HEK293T (cell line): ENCODE results near the gene SYNPO2.

ENCODE experiments used
- CTCF ChIA-PET: fragments of 350-600 bp; formaldehyde crosslinking; extraction: SDS; loops from one replicate; lab custom pipeline; 2021; ENCODE audit warnings: antibody characterized with exemption, inconsistent platforms; lab: Yijun Ruan, JAX
- POLR2A ChIA-PET: fragments of 350-600 bp; formaldehyde crosslinking; extraction: SDS; loops from one replicate; lab custom pipeline; 2020; ENCODE audit warnings: antibody characterized with exemption, inconsistent platforms; lab: Yijun Ruan, JAX
- DNase-seq: peaks from one replicate; pipeline ENCODE4 v3.0.0; 2012; ENCODE audit warnings: mixed read lengths; ENCODE audit errors: extremely low spot score
- ARNT ChIP-seq: fragments of 450-650 bp; IDR thresholded peaks from 2 replicates; pipeline ENCODE4 v1.6.1; 2017; ENCODE audit warnings: mild to moderate bottlenecking
- BHLHE40 ChIP-seq: fragments of 450-650 bp; IDR thresholded peaks from 2 replicates; pipeline ENCODE4 v1.6.1; 2016; ENCODE audit warnings: mild to moderate bottlenecking, moderate library complexity, borderline replicate concordance
- CTBP1 ChIP-seq: fragments of 450-650 bp; IDR thresholded peaks from 2 replicates; pipeline ENCODE4 v1.6.1; 2016; ENCODE audit warnings: borderline replicate concordance
- ELF4 ChIP-seq: fragments of 450-650 bp; IDR thresholded peaks from 2 replicates; pipeline ENCODE4 v1.6.1; 2017; ENCODE audit warnings: antibody characterized with exemption
- FOXA1 ChIP-seq: fragments of 450-650 bp; IDR thresholded peaks from 2 replicates; pipeline ENCODE4 v1.6.1; 2016; ENCODE audit warnings: mild to moderate bottlenecking
- FOXK2 ChIP-seq: fragments of 450-650 bp; IDR thresholded peaks from 2 replicates; pipeline ENCODE4 v1.6.1; 2016; ENCODE audit warnings: mild to moderate bottlenecking
- FOXM1 ChIP-seq: fragments of 450-650 bp; IDR thresholded peaks from 2 replicates; pipeline ENCODE4 v1.6.1; 2017; ENCODE audit warnings: mild to moderate bottlenecking, borderline replicate concordance
- HDGF ChIP-seq: fragments of 450-650 bp; IDR thresholded peaks from 2 replicates; pipeline ENCODE4 v1.6.1; 2017; ENCODE audit warnings: antibody characterized with exemption, borderline replicate concordance
- L3MBTL2 ChIP-seq: fragments of 450-650 bp; conservative IDR thresholded peaks from 2 replicates; pipeline ENCODE4 v1.6.1; 2016; ENCODE audit warnings: mild to moderate bottlenecking
- LEF1 ChIP-seq: fragments of 450-650 bp; IDR thresholded peaks from 2 replicates; pipeline ENCODE4 v1.6.1; 2017; ENCODE audit warnings: mild to moderate bottlenecking, borderline replicate concordance
- NFRKB ChIP-seq: fragments of 450-650 bp; IDR thresholded peaks from 2 replicates; pipeline ENCODE4 v1.6.1; 2016; ENCODE audit warnings: mild to moderate bottlenecking, moderate library complexity
- PKNOX1 ChIP-seq: fragments of 450-650 bp; IDR thresholded peaks from 2 replicates; pipeline ENCODE4 v1.6.1; 2016
- SP1 ChIP-seq: fragments of 450-650 bp; IDR thresholded peaks from 2 replicates; pipeline ENCODE4 v1.6.1; 2017
- SUZ12 ChIP-seq: fragments of 450-650 bp; IDR thresholded peaks from 2 replicates; pipeline ENCODE4 v1.6.1; 2016; ENCODE audit warnings: mild to moderate bottlenecking
- TARDBP ChIP-seq: fragments of 450-650 bp; IDR thresholded peaks from 2 replicates; pipeline ENCODE4 v1.6.1; 2016
- ZNF384 ChIP-seq: fragments of 450-650 bp; IDR thresholded peaks from 2 replicates; pipeline ENCODE4 v1.6.1; 2016

The SYNPO2 gene

GRCh38 chr4:118848242-118848641, 40.4 kb upstream of the SYNPO2 start:
- POLR2A ChIA-PET: no interaction called here
- CTCF ChIA-PET: no interaction called here
- TF ChIP-seq ZNF384 (no peak), TARDBP (no peak), SP1 (no peak), L3MBTL2 (no peak), FOXA1 (no peak)
- DNase-seq: no peak

- CTCF ChIA-PET: no interaction called here
- POLR2A ChIA-PET: no interaction called here
- no peak for DNase-seq
Measured at GRCh38 chr4:118848901-118849300, 39.8 kb upstream of the SYNPO2 start.

GRCh38 chr4:118849867-118850487, 38.7 kb upstream of the SYNPO2 start:
- no peak for TF ChIP-seq BHLHE40
- no peak for TF ChIP-seq ARNT
- ChIA-PET CTCF (interaction anchor here (0.7 kb wide), 1 partner anchor 78 kb away, joined by 3 read pairs; no protein-coding TSS in a partner anchor), POLR2A (no interaction called here)
- no peak for DNase-seq

More at GRCh38 chr4:118848901-118849300, 39.8 kb upstream of the SYNPO2 start:
- TF ChIP-seq NFRKB: no peak
- no peak for TF ChIP-seq SP1
- no peak for TF ChIP-seq BHLHE40
- TF ChIP-seq ARNT: no peak
- no peak for TF ChIP-seq HDGF
- no peak for TF ChIP-seq LEF1
- TF ChIP-seq ZNF384: no peak
- no peak for TF ChIP-seq ELF4
- no peak for TF ChIP-seq PKNOX1
- no peak for TF ChIP-seq TARDBP
- TF ChIP-seq FOXM1: no peak
- TF ChIP-seq FOXK2: no peak
- TF ChIP-seq L3MBTL2: no peak
- no peak for TF ChIP-seq CTBP1
- TF ChIP-seq SUZ12: no peak
- TF ChIP-seq FOXA1: no peak

GRCh38 chr4:118850488-118851173, 38.0 kb upstream of the SYNPO2 start:
- no peak for DNase-seq
- ChIA-PET CTCF (interaction anchor here (0.7 kb wide), 1 partner anchor 78 kb away, joined by 3 read pairs; no protein-coding TSS in a partner anchor), POLR2A (no interaction called here)
- TF ChIP-seq CTBP1 (no peak), TARDBP (no peak), FOXK2 (no peak), FOXA1 (no peak), SP1 (no peak), FOXM1 (no peak), L3MBTL2 (no peak), PKNOX1 (no peak), BHLHE40 (no peak), LEF1 (no peak)

- DNase-seq: no peak
- CTCF ChIA-PET: no interaction called here
- POLR2A ChIA-PET: no interaction called here
Measured at GRCh38 chr4:118857760-118858159, 30.9 kb upstream of the SYNPO2 start.

More at GRCh38 chr4:118857760-118858159, 30.9 kb upstream of the SYNPO2 start:
- no peak for TF ChIP-seq ELF4
- TF ChIP-seq FOXK2: no peak
- TF ChIP-seq ZNF384: no peak
- TF ChIP-seq FOXM1: no peak
- TF ChIP-seq FOXA1: no peak
- TF ChIP-seq BHLHE40: no peak
- TF ChIP-seq HDGF: no peak
- no peak for TF ChIP-seq LEF1
- no peak for TF ChIP-seq L3MBTL2
- TF ChIP-seq CTBP1: no peak
- TF ChIP-seq NFRKB: no peak
- TF ChIP-seq ARNT: no peak
- no peak for TF ChIP-seq SP1
- no peak for TF ChIP-seq PKNOX1
- no peak for TF ChIP-seq TARDBP
- TF ChIP-seq SUZ12: no peak
